Fibroblast of the conjunctiva (primary cell): ENCODE measurements around the gene U2AF1L4.

Experiments used
- DNase-seq: peaks from one replicate; pipeline ENCODE4 v3.0.0-alpha.2; 2010; ENCODE audit warnings: low read depth

The U2AF1L4 gene

DNA sequence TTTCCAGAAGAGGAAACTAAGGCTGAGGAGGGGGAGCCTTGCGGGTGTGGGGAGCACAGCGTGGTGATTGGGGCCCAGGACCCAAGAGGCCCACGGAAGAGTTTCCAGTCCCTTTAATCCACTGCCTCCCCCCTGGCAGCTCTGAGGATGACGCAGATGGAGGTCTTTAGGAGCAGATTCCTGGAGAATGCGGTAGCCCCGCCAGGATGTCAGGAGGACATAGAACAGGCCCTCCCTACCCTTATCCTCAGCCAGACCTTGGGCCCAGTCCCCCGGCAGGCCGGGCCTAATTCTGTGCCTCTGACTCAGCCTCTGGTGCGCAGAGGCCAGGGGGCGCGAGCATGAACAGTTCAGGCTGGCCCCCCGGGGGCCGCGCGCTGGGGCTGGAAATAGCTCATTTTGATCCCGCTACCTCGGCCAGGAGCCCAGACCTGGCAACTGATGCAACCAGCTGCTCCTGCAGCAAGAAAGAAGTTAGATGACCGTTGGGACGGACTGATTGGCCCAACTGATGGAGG is 12.1 kb upstream of the U2AF1L4 start:
- DNase-seq, result peak; percentile 97

GRCh38 chr19:35756377-35757230 is 11.4 kb upstream of the U2AF1L4 start, which contains the start of gene HSPB6:
HSPB6 (minus strand) TSS chr19:35757029; CDS start chr19:35757008, 21 bp downstream.
- peak; percentile 74 for DNase-seq

DNA sequence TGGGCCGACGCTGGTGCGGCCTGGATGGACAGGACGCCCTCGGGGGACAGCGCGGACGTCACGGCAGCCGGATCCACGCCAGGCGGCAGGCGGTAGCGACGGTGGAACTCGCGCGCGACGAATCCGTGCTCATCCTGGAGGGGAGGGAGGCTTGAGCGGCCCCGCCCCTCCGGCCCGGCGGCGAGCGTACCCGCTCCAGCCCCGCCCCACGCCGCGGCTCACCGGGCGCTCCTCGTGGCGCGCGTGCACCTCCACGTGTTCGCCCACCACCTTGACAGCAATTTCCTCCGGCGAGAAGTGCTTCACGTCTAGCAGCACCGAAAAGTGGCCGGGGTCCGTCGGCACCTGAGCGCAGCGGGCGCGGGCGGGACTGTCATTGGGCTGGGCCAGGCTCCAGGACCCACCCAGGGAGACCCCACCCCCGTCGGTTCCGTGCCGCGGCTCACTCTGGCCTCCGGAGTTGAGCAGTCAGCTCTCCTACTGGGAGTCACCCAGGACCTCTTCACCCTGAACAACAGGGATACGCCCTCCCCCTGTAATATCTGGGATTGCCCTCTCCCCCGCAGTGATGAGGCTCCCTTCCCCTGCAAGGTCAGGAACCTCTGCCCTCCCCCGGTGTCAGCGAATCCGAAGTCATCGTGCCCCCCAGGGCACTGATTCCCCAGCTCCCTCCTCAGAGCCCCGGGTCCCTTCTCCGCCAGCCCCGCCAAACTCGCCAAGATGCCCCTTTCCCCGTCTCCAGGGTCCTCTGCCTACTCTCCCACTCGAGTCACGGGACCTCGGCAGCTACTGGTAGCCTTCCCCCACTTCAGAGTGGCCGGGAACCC is 10.5 kb upstream of the U2AF1L4 start:
- peak; percentile 83 for DNase-seq

DNA sequence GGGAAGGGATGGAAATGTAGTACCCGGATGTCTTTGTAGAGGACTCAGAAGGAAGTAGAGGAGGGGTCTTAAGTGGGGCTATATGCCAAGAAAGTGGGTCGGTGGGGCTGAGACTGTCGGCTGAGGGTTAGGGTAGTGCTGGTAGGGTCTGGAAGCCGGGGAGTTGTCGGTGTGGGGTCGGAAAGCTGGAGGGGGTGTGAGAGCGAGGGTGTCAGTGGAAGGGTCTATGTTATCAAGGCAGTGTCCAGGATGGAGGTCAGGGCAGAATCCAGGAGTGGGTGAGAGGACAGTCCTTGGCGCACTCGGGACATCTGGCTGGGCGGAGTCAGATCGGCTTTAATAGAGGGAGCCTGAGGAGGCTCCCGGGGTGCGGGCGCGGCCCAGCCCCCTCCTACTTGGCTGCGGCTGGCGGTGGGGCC is 9.9 kb upstream of the U2AF1L4 start:
- DNase-seq, result no peak

- DNase-seq, result no peak
Measured at GRCh38 chr19:35754370-35755130, 9.3 kb upstream of the U2AF1L4 start.

DNA sequence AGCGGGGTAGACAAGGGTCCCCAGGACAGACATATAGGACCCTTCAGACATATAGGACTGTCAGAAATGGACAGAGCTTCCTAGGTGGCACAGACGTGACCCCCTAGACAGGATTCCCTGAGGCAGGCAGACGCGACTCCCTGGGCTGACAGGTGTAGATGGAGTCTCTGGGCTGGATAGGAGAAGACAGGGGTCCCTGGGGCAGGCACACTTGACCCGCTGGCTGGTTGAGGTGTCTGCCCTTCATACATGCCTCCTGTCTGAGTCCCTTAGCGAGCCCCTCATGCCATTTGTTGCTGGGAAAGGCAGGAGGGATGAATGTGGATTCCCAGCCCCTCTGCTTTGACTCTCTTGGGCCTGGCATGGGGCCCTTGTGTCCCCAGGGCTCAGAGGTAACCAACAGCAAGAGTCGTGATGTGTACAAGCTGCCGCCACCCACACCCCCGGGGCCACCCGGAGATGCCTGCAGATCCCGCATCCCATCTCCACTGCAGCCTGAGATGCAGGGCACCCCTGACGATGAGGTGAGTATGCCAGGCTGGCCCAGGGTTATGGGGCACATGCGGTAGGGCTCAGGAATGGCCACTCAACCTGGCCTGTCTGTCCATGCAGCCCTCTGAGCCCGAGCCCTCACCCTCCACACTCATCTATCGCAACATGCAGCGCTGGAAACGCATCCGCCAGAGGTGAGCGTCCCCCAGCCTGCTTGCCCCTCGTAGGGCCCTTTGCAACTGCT is 8.6 kb upstream of the U2AF1L4 start:
- no peak for DNase-seq

DNA sequence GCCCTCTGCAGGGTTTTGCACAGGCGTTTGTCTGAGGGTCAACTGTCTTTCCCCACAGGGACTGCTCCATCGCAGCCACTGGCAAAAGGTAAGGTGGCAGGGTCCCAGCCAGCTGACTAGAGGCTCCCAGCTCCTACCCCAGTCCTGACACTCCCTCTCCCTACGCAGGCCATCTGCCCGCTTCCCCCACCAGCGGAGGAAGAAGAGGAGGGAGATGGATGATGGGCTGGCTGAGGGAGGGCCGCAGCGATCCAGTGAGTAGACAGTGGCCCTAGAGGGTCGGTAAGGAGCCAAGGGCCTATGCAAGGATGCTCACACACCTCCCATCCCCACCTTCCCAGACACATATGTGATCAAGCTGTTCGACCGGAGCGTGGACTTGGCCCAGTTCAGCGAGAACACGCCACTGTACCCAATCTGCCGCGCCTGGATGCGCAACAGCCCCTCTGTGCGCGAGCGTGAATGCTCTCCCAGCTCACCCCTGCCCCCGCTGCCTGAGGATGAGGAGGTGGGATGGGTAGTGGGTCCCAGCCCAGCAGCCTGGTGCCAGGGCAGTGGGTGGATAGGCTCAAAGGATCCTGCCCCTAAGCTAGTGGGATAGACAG is 7.6 kb upstream of the U2AF1L4 start:
- DNase-seq, result no peak

GRCh38 chr19:35751839-35752745 is 6.9 kb upstream of the U2AF1L4 start:
- DNase-seq, result no peak

DNA sequence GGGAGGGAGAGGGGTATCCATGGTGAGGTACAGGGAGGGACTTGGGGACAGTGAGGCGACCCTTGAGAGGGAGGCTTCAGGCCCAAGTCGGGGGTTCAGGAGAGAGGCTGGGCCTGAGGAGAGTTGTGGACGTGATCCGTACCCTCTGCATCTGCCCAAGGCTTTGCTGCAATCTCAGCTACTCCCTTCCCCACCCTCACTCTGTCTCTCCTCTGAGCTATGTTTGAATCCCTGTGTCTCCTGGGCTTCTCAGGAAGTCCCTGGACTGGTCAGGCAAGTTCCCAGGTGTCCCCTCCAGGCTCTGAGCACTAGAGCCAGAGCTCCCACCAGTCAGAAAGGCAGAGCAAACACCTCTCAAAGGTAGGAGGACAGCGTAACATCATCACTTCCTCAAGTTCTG is 4.9 kb upstream of the U2AF1L4 start:
- DNase-seq, result no peak

DNA sequence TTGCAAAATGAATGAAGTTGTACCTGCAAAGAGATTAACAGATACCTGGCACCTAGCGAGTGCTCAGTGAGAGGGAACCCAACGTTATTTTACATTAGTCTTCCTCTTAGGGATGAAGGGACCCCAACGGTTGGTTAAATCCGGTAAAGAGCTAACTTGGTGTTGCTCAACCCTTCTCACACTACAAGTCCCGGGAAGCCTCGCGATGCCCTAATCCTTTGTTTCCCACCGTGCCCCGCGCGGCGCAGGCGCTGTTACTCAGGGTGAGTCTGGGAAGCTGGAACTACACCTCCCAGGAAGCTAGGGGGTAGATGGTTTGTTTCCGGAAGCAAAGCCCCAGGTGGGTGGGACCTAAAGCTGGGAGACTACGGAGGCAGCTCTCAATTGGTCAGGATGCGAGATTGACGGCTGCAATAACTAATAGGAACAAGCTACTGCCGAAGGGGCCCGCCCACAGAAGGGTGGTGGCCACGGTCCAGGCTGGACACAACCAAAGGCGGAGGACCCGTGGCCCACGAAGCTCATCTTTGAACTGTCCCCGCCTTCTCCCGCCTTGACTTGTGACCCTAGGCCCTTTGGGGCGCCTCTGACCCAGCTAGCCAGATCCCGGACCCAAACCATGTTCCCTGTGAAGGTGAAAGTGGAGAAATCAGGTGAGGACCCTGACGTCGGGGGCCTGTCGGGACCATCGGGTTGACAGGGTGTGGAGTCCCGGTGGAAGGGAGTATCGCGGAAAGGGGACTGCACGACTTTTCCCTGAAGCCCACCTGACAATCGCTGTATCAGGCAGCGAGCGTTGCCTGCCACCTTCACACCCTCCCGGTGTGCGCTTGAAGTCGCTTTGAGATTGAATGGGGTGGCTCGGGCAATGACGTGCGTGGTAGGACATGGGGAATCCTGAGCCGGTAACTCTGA is 3.1 kb upstream of the U2AF1L4 start, which contains the start of gene LIN37:
Gene LIN37, plus strand, starts transcription at position 471 of the 915 bp plus-strand sequence. Its CDS starts 149 bp downstream, at position 620.
- peak; percentile 99 for DNase-seq

DNA sequence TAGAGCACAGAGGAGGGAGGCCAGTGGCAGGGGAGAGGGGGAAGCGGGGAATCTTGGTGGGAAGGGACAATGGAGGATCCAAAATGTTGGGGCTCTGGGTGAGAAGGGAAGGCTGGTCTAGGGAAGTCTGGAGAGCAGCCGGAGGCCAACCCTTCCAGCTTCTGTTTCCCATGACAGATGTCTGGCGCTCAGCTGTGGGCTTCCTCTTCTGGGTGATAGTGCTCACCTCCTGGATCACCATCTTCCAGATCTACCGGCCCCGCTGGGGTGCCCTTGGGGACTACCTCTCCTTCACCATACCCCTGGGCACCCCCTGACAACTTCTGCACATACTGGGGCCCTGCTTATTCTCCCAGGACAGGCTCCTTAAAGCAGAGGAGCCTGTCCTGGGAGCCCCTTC is 1.3 kb upstream of the U2AF1L4 start:
- DNase-seq, result no peak

GRCh38 chr19:35746087-35746462 is 857 bp upstream of the U2AF1L4 start:
- DNase-seq, result no peak

- peak; percentile 92 for DNase-seq
Measured at GRCh38 chr19:35744430-35745327, 539 bp downstream of the U2AF1L4 start.

DNA sequence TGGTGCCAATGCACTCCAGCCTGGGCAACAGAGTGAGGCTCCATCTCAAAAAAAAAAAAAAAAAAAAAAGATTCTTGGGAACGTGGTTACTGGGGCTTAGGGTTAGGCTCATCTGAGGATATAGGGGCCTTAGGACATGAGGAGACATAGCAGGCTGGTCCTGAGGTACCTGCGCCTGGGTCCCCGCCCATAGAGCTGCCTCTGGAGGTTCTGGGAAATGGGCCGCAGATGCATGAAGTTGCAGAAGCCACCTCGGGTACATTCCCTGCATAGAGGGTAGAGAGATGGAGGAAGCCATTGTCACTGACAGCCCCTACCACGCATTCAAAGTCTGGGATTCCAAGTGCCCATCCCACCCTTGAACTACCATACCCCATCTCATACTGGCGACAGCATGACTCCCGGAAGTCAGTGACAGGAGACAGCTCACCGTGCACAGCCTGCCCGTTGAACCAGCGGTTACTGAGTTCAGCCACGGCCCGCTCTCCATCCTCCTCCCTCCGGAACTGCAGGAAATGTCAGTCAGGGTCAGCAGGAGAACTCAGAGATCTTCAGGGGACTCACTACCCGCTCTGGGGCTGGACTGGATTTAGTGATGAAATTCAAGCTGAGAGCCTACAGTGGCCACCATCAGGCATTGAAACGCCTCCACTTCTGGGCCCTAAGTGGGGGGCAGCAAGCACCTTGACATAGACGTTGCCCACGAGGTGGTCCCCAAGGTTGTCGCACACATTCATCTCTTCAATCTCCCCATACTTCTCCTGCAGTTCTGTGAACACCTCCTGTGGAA is 1.4 kb downstream of the U2AF1L4 start:
- no peak for DNase-seq

- no peak for DNase-seq
Measured at GRCh38 chr19:35742121-35742724, 3.0 kb downstream of the U2AF1L4 start, which contains the start of gene IGFLR1. IGFLR1 (minus strand) TSS chr19:35742452; CDS start chr19:35741180, 1,272 bp downstream.

DNA sequence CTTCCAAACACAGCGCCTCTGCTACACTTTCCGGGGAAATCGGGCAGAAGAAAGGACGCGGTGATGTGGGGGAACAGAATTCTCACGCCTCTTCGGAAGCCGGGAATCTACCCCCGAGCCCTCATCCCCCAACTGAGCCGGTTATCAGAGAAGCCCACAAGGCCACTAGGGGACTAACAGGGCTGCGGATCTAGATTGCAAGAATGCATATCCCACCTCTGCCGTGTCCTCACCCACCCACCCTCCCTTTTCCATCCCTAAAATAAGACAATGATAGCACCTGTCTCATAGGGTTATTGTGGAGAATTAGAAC is 4.1 kb downstream of the U2AF1L4 start:
- DNase-seq, result no peak
